ENCODE measurements around the gene E2F6.

E2F6 gene

DNA sequence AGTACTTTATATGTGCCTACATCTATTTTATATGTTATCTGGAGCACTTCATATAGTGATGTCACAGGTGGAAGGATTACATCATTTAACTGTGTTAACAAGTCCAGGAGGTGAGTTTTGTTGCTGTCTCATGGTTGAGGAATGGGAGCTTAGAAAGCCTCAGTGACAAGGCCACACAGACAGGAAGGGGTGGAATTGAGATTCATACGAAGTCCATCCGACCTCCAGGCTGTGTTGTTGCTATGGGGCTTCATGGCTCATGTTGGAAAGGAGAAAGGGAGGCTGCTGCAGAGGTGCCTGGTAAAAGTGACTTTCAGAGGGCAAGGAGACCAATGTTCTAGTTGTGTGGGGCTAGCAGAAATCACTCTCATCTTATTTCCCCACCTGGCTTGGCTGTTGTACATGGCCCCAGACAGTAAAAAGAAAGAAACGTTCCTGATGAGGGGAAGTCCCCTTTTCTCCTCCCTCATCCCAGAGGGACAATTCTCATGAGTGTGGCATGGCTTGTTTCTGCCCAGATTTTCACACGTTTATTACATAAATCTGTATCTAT is 36.9 kb upstream of the E2F6 start:
- no peak for ATAC-seq (replicated peaks)
- peaks cover 0 to 7% of the 10 kb centered on the region in 2 donors for H3K4me1 Mint-ChIP-seq (ENCODE audit: low read depth in 2 of 2)
- no peak for DNase-seq
- H3K36me3 Mint-ChIP-seq (ENCODE audit: insufficient read depth) = peaks cover 3% of the 10 kb centered on the region
- no peak overlapping the region for H3K4me3 Mint-ChIP-seq
- H3K27ac Mint-ChIP-seq = no peak overlapping the region
- peaks cover 8 to 51% of the 10 kb centered on the region in 2 donors for H3K27me3 Mint-ChIP-seq
- no peaks in the 10 kb centered on the region for H3K9me3 Mint-ChIP-seq

DNA sequence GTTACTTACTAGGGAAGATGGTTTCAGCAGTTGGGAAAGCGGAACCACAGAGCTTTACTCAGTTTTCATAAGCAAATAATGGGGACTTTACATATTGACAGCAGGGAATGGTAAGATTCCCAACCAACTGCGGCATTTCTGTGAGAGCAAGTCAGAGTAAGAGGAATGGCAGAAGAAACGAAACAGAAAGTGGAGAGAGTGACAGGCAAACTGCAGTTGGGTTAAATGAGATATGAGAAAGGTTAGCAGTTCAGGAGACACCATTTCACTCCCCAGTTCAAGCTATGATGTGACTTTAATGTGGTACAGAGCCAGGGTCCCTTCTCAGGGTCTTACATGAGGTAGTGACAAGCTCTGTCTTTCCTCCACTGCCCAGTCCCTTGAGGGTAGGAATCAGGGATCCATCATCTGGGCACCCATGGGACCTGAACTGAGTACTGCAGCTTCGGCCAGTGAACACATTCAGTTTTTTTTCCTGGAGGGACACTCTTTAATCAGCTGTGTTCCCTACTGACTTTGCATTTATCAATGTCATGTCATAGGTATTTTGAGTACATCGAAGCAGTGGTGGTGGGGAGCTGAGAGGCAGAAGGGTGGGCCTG is 34.8 kb upstream of the E2F6 start:
- H3K27ac Mint-ChIP-seq = no peak overlapping the region
- peak overlapping the region in 1 of 2 donors; percentile 45 for H3K4me3 Mint-ChIP-seq
- no peaks in the 10 kb centered on the region for H3K9me3 Mint-ChIP-seq
- peaks cover 0 to 7% of the 10 kb centered on the region in 2 donors for H3K4me1 Mint-ChIP-seq (ENCODE audit: low read depth in 2 of 2)
- DNase-seq (no peak), ATAC-seq (replicated peaks) (no peak)
- H3K36me3 Mint-ChIP-seq (ENCODE audit: insufficient read depth) = peaks cover 3% of the 10 kb centered on the region
- H3K27me3 Mint-ChIP-seq = peaks cover 8 to 41% of the 10 kb centered on the region in 2 donors

- DNase-seq (no peak), ATAC-seq (replicated peaks) (no peak)
- peaks cover 0 to 7% of the 10 kb centered on the region in 2 donors for H3K4me1 Mint-ChIP-seq (ENCODE audit: low read depth in 2 of 2)
- H3K27ac Mint-ChIP-seq = no peak overlapping the region
- H3K9me3 Mint-ChIP-seq = no peaks in the 10 kb centered on the region
- H3K36me3 Mint-ChIP-seq (ENCODE audit: insufficient read depth) = peaks cover 3% of the 10 kb centered on the region
- peaks cover 5 to 44% of the 10 kb centered on the region in 2 donors for H3K27me3 Mint-ChIP-seq
- no peak overlapping the region for H3K4me3 Mint-ChIP-seq
Measured at GRCh38 chr2:11499081-11499743, 33.3 kb upstream of the E2F6 start.

DNA sequence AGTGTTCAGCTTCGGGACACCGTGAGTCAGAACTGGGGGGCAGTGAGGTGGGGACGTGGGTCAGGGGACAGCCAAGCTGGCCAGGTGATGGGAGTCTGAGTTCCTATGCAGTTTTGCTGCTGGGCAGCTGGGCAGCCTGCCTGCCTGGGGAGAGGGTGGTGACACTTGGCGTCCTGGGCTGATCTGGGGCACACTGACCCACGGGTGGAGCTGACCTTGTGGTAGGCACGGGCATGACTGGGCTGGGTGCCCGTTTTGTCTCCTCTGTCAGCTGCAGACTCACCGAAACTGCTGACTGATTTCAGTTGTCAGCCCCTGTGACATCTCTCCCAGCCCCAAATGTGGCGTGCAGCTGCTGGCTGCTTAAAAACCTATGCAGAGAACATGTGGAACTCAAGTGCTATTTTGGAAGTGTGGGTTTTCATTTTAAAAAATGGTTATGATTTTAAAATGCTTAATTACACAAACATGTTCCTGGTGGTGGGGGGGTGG is 32.6 kb upstream of the E2F6 start:
- Mint-ChIP-seq H3K27me3 (peaks cover 0 to 50% of the 10 kb centered on the region in 2 donors), H3K9me3 (no peaks in the 10 kb centered on the region), H3K27ac (no peak overlapping the region), H3K4me3 (no peak overlapping the region), H3K36me3 (ENCODE audit: insufficient read depth) (peaks cover 3% of the 10 kb centered on the region), H3K4me1 (ENCODE audit: low read depth in 2 of 2) (peaks cover 0 to 7% of the 10 kb centered on the region in 2 donors)
- ATAC-seq (replicated peaks) (no peak), DNase-seq (no peak)

DNA sequence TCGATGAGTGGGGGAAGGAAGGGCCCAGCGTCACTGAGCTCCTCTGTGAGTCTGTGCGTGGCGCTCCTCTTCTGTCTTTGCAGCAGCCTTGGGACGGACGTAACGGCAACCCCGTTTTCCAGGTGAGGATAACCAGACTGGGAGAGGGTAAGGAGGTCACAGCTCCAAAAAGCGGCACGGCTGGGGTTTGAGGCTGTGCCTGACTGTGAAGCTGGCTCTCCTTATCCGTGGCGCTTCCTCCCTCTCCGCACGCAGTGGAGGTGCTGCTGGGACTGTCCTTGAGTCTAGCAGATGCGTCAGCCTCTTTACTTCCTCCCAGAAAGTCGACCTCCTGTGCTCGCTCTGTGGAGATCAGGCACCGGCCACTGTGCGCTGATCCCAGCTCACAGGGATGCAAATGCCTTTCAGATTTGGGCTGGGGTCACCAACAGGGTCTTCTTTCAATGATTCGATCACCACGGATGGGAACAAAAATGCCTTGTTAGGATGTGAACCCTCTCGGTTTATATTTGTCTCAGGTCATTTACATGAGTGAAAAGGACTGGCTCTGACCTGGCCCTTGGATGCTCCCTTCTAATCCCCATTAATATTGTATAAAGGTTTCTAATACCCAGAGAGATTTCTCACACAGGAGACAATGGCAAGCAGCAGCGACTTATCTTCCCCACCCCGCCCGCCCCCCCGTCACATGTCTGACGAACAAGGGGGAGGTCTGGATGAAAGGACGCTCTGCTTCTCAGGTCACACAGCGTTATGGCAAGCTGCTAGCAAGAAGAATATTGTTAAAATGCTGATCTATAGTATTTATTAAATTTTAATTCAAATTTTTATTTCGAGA is 30.1 kb upstream of the E2F6 start:
- ATAC-seq (replicated peaks) (no peak), DNase-seq (no peak)
- H3K4me1 Mint-ChIP-seq (ENCODE audit: low read depth in 2 of 2) = peaks cover 0 to 6% of the 10 kb centered on the region in 2 donors
- H3K9me3 Mint-ChIP-seq = no peaks in the 10 kb centered on the region
- H3K36me3 Mint-ChIP-seq (ENCODE audit: insufficient read depth) = no peaks in the 10 kb centered on the region
- no peak overlapping the region for H3K27ac Mint-ChIP-seq
- no peak overlapping the region for H3K4me3 Mint-ChIP-seq
- H3K27me3 Mint-ChIP-seq = peaks cover 0 to 53% of the 10 kb centered on the region in 2 donors

DNA sequence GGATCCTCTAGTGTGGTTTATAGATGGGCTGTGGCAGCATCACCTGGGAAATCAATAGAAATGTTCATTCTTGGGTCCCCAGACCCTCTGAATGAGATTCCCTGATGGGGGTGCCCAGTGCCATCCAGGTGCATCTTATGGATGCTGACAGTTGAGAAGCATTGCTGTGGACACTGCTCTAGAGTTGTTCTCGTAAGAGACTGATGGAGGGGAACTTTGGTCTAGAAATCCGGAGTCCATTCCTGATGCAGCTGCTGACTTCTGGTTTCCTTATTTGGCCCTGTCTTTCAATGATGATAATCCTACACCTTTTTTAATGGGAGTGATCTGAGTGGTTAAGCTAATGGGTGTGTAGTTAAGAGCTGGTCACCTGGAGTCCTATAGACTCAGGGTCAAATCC is 28.3 kb upstream of the E2F6 start:
- no peaks in the 10 kb centered on the region for H3K4me1 Mint-ChIP-seq (ENCODE audit: low read depth in 2 of 2)
- peaks cover 0 to 44% of the 10 kb centered on the region in 2 donors for H3K27me3 Mint-ChIP-seq
- no peak overlapping the region for H3K4me3 Mint-ChIP-seq
- H3K27ac Mint-ChIP-seq = no peak overlapping the region
- no peak for DNase-seq
- ATAC-seq (replicated peaks) = no peak
- no peaks in the 10 kb centered on the region for H3K9me3 Mint-ChIP-seq
- no peaks in the 10 kb centered on the region for H3K36me3 Mint-ChIP-seq (ENCODE audit: insufficient read depth)

GRCh38 chr2:11493282-11493681 is 27.3 kb upstream of the E2F6 start:
- no peak for DNase-seq
- no peaks in the 10 kb centered on the region for H3K36me3 Mint-ChIP-seq (ENCODE audit: insufficient read depth)
- H3K27ac Mint-ChIP-seq = no peak overlapping the region
- H3K27me3 Mint-ChIP-seq = peaks cover 0 to 38% of the 10 kb centered on the region in 2 donors
- H3K9me3 Mint-ChIP-seq = no peaks in the 10 kb centered on the region
- H3K4me1 Mint-ChIP-seq (ENCODE audit: low read depth in 2 of 2) = no peaks in the 10 kb centered on the region
- no peak overlapping the region for H3K4me3 Mint-ChIP-seq
- no peak for ATAC-seq (replicated peaks)

DNA sequence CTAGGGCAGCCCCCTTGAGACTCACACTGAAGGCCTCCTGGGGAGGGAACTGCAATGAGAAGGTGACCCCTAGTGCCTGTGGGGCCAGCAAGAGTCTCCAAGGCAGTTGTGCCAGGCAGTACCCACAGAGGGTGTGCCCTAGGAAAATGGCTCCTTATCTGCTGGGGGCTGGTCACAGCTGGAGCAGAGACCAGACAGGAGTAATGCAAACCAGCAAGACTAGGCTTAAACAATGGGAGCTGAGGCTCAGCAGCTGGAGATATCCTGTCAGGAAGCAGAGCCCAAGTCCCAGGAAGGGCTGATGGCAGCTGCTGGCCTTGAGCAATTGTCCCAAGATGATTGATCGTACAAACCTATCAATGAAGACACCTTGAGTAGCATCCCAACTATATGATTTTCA is 26.8 kb upstream of the E2F6 start:
- Mint-ChIP-seq H3K27me3 (peaks cover 0 to 43% of the 10 kb centered on the region in 2 donors), H3K27ac (no peak overlapping the region), H3K9me3 (no peaks in the 10 kb centered on the region), H3K36me3 (ENCODE audit: insufficient read depth) (no peaks in the 10 kb centered on the region), H3K4me1 (ENCODE audit: low read depth in 2 of 2) (no peaks in the 10 kb centered on the region), H3K4me3 (no peak overlapping the region)
- ATAC-seq (replicated peaks) = no peak
- no peak for DNase-seq

- no peaks in the 10 kb centered on the region for H3K9me3 Mint-ChIP-seq
- no peak overlapping the region for H3K27ac Mint-ChIP-seq
- DNase-seq (no peak), ATAC-seq (replicated peaks) (no peak)
- no peak overlapping the region for H3K4me3 Mint-ChIP-seq
- H3K4me1 Mint-ChIP-seq (ENCODE audit: low read depth in 2 of 2) = no peaks in the 10 kb centered on the region
- H3K27me3 Mint-ChIP-seq = peaks cover 4 to 47% of the 10 kb centered on the region in 2 donors
- no peaks in the 10 kb centered on the region for H3K36me3 Mint-ChIP-seq (ENCODE audit: insufficient read depth)
Measured at GRCh38 chr2:11492244-11492643, 26.3 kb upstream of the E2F6 start.

DNA sequence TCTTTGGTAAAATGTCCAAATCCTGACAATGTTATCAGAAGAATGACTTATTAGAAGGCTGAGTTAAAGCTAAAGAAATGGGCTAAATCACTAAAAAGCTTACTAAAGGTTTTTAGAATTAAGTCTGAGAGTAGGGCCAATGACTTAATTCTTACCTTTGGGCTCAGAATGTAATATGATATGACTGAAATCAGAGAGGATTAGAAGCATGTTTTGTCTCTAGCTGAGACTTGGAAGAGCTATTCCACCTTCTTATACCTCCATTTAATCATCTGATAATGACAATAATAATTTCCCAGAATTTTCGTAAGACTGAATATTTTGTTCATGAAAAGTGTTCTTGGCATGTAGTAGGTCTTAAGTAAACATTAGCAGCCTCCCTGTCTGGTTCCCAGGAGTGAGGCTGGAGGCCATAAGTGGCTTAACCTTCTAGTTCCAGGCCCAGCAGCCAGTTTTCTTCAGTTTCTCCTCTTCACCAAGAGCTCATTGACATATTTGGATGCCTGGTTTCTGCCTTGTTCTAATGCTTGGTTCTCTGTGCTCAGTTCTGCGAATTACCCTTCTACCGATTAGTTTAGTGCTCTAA is 25.5 kb upstream of the E2F6 start:
- Mint-ChIP-seq H3K9me3 (no peaks in the 10 kb centered on the region), H3K27me3 (peaks cover 8 to 52% of the 10 kb centered on the region in 2 donors)
- ATAC-seq (replicated peaks) = no peak

GRCh38 chr2:11490194-11490593 is 24.2 kb upstream of the E2F6 start:
- Mint-ChIP-seq H3K36me3 (ENCODE audit: insufficient read depth) (no peaks in the 10 kb centered on the region), H3K27ac (no peak overlapping the region), H3K4me1 (ENCODE audit: low read depth in 2 of 2) (no peaks in the 10 kb centered on the region), H3K9me3 (no peaks in the 10 kb centered on the region), H3K27me3 (peaks cover 20 to 62% of the 10 kb centered on the region in 2 donors), H3K4me3 (no peak overlapping the region)
- ATAC-seq (replicated peaks) = no peak
- DNase-seq = no peak

More for the DNA sequence above, 25.5 kb upstream of the E2F6 start:
- Mint-ChIP-seq H3K36me3 (ENCODE audit: insufficient read depth) (no peaks in the 10 kb centered on the region), H3K27ac (no peak overlapping the region), H3K4me3 (no peak overlapping the region), H3K4me1 (ENCODE audit: low read depth in 2 of 2) (no peaks in the 10 kb centered on the region)
- no peak for DNase-seq

- H3K27ac Mint-ChIP-seq = no peak overlapping the region
- DNase-seq (no peak), ATAC-seq (replicated peaks) (no peak)
- H3K9me3 Mint-ChIP-seq = no peaks in the 10 kb centered on the region
- H3K4me1 Mint-ChIP-seq (ENCODE audit: low read depth in 2 of 2) = no peaks in the 10 kb centered on the region
- H3K4me3 Mint-ChIP-seq = no peak overlapping the region
- peaks cover 4% of the 10 kb centered on the region for H3K36me3 Mint-ChIP-seq (ENCODE audit: insufficient read depth)
- peaks cover 31 to 62% of the 10 kb centered on the region in 2 donors for H3K27me3 Mint-ChIP-seq
Measured at GRCh38 chr2:11488809-11489208, 22.8 kb upstream of the E2F6 start.
